NCI-H2107 treated with DMSO at 0.1 percent for 48 hours (cell line): ENCODE measurements around the gene C22orf39.

Experiments used
- DNase-seq: peaks from one replicate; lab custom pipeline; 2025; ENCODE audit not compliant: unreplicated experiment; lab: John Stamatoyannopoulos, UW

The C22orf39 gene

DNA sequence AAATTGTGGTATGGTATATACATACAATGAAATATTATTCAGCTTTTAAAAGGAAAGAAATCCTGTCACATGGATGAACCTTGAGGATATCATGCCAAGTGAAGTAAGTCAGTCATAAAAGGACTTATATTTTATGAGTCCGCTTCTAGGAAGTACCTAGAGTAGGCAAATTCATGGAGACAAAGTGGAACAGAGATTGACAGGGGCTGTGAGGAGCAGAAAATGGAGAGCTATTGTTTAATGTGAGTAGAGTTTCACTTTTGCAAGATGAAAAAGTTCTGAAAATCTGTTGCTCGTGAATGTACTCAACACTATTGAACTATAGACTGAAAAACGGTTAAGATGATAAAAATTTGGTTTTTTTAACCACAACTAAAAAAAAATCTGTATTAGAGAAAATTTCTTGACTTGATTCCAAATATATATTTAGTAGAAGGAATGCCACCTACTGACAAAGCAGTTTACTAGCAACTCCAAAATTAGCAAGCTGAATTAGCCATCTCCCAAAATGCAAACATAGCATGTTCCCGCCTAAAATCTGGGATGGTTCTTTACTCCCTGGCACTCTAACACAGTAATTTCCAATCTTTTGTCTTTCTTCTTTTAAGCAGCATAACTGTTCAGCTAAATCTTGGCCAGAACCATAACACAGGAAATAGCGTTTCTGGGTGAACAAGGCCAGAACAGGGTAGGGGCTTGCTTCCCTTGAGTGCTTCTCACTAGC is 30.0 kb upstream of the C22orf39 start:
- DNase-seq: no peak

DNA sequence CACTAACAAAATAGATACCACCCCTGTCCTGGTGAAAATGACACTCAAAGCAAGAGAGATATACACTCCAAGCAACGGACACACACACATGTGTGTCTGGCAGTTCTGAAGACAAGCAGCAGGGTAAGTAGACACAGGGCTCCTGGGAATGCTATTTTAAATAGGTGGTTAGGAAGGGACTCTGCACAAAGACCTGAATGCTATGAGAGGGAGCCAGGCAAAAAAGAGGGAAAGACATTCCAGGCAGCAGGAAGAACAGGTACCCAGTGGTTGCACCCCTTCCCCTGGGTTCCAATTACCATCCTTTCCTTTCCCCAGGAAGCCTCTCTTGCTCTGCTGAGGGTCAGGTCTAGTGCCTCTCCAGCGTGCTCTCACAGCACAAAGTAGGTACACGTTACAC is 28.5 kb upstream of the C22orf39 start:
- no peak for DNase-seq

DNA sequence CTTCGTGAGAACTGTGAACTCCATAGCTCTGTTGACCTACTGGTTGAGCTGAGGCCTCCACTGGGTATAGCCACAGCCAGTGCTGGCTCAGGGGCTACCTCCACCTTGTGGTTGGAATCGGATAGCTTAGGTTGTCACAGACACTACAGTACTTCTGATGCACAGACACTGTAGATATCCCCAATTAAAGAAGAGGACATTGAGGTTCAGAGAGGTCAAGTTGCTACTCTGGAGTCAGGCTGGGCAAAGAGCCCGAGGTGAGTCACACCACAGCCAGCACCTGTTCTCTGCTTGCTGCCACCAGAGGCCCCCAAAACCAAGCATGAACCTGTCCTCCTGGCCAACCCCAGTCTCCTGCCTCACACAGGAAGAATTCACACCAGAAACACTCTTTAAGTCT is 26.1 kb upstream of the C22orf39 start:
- DNase-seq: no peak

DNA sequence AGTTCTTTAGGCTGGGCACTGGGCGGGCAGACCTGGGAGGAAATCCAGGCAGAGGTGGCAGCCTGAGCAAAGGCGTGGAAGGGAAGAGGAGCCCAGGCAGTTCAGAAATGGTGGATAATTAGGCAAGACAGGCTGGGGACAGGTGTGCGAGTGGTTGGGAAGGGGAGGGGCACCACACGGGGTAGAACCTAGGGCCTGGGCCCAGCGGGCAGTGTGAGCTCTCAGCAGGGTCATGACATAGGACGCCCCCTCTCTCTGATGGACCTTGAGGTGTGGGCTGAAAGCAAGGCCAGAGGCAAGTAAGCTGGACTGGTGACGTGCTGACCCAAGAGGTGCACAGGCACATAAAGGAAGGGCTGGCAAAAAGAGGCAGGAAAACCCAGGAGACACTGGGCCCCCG is 24.7 kb upstream of the C22orf39 start:
- no peak for DNase-seq

DNA sequence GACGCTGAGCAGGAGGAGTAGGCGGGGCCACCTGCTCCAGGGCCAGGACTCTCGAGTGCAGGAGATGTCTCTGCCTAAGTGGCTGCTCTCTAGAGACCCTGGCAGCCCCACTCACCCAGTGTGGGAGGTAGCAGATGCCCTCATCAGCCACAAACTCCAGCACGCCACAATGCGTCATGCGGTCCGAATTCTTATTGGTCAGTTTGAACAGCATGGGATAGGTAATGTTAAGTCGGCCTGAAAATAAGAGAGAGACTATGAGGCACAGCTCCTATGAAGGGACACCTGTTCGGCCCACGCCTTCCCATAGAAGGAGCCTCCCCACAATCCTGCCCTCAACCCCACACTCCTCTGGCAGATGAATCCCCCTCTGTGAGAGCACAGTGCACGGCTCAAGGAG is 24.1 kb upstream of the C22orf39 start:
- DNase-seq: no peak

DNA sequence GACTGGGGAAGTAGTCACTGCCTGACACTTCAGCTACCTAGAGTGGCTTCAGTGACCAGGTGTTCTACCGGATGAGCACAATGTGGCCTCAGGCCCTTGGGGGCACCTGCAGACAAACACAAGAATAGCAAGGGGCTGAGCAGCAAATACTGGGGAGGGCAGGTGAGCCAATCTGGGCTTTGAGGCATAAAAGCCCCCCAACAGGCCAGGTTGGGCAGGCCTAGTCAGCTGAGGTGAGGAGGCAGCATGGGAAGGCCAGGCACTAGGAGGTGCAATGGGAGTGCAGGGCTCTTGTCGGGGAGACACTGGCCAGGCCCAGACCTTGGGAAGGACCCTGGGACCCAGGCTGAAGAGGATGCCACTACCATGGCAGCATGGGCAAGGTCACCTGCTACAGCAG is 22.5 kb upstream of the C22orf39 start:
- DNase-seq: no peak

DNA sequence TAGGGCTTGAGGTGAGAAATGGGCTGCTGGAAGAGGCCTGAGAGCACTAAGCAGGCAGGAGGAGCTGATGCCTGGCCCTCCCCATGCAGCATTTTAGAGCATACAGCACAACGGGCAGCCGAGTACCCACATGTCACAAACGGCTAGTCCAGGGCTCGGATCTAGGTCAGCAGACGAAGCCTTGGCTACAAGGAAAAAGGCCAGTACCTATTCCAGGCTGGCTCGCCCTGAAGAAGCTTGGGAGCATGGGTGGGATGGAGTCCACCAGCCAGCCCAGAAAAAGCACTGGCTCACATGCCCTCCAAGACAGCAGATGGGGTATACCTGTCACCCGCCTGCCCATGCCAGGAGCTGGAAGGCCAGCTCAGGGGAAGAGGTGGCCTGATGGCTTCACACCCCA is 21.9 kb upstream of the C22orf39 start:
- no peak for DNase-seq

DNA sequence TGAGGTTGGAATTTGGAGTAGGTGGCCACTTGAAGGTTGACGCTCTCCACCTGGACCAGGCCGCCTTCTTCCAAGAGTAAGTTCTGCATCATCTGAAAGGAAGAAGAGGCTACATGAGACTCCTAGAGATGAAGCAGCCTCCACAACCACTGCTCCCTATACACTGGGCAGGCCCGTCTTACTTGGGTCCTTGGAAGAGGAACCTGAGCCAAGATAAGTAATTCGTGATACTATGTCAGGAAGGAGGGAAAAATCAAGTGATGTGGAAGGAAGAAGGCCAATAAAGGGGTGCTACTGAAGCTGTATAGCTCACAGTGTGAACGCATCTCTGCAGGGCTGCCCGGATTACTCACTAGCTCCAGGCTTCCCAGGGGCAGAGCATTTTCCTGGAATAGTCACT is 20.4 kb upstream of the C22orf39 start:
- DNase-seq: no peak

DNA sequence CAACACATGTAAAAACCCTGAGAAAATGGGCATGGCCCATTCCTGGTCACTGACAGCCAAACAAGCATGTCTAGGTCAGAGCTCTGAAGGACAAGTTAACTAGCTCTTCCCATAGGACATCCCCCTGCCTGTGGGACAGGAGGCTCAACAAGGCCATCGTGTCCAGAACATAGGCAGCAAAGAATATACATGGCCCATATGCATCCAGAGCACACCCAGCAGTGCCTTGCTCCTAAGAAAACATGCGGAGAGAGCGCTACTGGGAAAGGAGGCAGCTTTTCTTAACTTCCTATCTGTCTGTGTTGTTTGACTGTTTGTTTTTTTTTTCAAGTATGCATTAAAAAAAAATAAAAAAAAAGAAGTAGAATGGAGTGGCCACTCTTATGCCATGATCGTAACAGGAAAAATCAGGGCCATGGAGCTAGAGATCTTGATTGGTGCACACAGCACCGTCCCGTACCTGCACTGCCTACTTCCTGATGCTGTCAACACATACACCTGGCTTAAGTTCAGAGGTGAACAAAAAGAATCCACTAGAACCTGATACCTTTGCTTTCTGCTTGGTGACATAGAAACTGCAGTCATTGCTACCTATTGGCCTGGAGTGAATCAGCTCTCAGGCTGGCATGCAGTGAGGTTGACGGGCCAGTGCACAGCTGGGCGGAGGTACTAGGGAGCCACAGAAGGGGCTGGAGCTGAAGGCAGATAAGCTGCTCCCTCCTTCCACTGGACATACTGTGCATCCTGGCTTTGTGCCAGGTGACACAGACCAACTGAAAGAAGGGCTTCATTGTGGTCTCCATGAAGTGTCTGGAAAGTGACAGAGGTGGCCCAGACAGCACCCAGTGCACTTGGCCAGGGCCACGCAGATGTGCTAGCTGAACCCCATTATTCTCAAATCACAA is 19.6 kb upstream of the C22orf39 start:
- DNase-seq: no peak

DNA sequence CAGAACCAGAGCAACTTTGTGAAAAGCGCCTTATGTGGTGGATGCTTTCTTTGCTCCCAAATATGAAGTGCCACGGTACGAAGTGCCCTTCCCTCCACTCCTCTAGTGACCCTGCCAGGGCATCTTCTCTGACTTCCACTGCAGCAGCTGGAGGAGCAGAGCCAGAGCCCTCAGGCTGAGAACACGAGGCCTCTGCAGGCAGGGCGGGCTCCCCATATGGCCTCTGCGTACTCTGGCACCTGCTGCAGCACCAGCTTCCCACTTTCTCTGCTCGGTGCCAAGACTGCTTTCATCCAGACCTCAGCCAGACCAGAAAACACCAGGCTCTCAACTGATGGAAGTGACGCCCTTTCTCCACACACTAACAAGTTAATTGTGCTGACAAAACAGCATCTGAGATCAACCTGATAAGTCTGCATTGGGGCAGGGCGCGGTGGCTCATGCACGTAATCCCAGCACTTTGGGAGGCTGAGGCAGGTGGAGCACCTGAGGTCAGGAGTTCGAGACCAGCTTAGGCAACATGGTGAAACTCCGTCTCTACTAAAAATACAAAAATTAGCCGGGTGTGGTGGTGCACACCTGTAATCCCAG is 18.7 kb upstream of the C22orf39 start:
- no peak for DNase-seq

DNA sequence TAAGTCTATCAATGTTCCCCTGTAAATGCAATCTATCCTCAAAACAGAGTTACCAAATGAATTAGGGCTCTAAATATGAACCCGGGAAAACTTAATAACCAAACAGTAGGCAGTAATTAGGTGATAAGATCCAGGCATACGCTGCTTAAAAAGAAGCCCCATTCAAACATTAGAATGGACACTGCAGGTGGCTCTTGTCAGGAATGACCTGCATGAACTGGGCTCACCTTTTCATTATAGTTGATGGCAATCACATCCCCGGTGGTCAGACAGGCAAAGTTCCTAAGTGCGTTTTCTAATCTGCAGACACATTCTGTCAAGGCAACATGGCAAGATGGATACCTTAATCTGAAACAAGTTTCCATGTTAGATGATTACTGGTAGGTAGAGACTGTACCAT is 17.5 kb upstream of the C22orf39 start:
- no peak for DNase-seq

DNA sequence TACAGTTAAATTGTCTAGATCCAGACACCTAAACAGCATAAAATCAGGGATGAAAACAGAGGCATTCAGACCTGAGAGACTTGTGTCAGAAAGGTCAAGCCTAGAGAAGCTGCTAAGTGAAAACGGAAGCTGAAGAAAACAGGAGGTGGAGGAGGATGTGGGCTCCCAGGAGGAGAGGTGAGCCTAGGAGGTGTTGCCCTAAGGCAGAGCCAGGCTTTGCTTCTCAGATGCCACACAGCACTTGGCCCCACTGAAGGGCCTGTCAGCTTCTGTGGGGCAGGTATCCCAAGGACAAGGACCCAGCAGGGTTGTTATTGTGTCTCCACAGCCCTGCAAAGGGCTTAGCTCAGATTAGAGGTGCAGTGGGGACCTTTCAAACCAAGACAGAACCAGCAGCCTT is 17.0 kb upstream of the C22orf39 start:
- DNase-seq: no peak

DNA sequence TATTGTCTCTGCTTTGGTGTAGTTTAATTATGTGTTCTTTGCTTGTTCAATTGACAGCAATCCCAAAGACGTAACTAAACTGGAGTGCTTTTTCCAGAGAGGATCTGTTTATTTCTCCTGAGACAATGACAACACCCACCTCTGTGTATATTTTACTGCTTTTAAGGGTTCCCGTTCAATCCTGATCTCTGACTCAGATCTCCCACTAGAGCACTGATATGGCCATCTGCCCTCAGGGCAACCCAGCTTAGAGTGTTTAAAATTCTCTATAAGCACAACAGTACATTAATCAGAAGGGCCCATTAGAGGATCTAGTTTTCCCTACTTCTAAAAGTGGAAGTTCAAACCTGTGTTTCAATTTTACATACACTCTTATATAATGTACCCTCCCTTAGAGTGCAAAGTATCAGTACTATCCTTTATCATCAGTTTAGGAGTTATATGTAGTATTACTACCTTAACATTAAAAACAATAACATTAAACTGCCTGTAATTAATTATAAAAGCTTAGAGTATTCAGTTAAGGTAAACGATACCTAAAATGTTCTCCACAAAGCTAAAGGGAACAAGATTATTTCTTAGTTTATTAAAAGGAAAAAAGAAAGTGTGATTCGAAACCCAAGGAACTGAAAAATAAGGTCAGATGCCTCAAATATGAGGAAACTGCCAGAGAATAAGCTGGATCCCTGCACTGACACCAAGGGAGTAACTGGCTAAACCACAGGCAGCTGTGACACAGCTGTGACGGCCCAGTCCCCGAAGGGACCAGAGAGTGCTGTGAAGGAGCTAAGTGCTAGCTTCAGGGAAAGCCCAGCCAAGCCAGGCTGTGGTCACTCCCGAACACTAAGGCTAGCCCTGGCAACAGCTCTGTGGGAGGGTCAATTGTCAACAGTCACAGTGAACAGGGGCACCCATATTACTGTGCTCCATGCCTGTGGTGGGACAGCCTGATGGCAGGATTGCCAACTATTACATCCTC is 16.3 kb upstream of the C22orf39 start:
- no peak for DNase-seq

DNA sequence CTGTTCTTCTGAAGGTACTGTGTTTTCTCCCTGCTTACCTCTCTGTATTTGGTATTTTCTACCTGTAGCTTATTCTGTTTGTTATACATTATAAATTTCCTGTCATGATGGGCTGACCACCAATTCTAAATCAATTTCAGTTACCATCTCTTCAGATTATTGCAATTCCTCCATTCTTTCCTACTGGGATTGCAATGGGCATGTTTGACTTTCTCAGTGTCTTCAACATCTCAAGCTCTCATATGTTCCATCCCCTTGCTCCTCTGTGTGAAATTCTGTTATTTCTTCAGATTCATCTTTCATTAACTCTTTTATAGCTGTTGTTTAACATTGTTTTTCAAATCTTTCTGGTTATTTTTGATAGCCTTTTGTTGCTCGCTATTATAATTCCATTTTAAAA is 15.5 kb upstream of the C22orf39 start:
- DNase-seq: no peak

DNA sequence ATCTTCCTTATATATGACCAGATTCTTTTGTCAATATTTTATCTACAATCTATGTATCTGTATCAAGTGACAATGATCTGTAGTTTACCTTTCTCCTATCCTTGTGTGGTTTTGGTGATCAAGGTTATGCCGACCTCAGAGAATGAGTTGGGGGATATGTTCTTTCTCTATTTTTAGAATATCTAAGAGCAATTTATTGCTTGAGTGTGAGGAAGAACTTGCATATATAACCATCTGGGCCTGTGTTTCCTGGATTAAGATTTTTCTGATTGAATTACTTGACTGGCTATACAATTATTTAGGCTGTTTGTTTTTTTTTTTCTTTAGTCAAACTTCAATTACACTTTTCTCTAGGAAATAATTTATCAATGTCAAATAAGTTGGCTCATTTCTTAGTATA is 14.0 kb upstream of the C22orf39 start:
- no peak for DNase-seq

DNA sequence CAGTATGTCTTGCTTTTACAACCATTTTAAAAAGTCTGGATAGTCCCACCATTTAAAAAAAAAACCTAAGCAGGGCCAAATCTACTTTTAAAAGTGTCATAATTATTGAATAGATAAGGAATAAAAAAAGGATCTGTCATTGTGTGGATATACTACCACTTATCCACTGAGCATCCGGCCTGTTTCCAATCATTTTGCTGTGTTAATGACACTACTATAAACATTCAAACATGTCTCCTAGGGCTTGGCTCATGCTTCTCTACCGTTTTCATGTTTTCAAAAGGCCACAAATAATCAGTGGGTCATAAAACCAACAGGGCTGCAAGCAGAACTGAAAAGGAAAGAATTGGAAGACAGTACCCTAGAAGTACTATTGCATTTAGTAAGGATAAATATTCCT is 12.5 kb upstream of the C22orf39 start:
- DNase-seq: no peak

DNA sequence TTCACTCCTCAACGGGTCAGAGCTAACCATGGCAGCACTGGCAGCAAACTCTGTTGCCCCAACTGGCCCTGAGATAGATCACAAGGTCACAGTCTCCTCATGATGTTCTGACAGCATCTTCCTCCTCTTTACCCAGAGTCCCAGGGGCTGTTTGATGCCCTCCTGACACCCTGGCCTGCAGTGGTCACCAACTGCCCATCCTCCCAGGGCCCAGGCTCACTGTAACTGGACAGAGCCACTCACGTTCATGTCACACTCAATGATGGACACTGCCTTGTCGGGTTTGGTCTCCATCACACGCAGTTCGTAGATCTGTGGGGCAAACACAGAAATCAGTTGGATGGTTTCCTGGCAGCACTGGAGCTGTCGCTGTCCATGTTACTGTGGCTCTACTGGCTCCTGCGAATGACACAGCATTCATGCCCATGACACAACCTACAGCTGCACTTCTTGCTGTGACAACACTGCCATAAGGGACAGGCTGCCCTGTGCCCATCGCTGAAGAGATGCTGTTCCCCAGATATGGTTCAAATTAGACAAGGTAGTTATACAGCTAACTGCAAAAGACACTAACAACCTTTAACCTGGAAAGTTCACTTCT is 10.4 kb upstream of the C22orf39 start:
- DNase-seq: no peak

DNA sequence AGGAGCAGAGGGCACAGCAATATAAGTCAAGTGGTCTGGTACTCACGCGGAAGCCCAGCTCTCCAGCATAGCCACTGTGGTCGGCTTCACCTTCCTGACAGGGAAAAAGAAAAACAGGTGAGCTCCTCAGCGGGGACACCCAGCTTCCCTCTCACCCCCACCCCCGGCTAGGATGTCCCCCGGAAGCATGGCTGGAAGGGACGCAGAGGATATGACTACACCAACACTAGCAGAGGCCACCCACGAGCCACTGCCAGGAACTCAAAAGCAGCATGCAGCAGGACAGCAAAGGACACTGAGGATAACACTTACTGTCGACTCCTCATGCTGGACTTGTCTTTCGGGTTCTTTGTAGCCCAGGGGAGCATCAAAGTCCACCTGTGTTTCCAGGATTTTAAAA is 9.0 kb upstream of the C22orf39 start:
- no peak for DNase-seq

DNA sequence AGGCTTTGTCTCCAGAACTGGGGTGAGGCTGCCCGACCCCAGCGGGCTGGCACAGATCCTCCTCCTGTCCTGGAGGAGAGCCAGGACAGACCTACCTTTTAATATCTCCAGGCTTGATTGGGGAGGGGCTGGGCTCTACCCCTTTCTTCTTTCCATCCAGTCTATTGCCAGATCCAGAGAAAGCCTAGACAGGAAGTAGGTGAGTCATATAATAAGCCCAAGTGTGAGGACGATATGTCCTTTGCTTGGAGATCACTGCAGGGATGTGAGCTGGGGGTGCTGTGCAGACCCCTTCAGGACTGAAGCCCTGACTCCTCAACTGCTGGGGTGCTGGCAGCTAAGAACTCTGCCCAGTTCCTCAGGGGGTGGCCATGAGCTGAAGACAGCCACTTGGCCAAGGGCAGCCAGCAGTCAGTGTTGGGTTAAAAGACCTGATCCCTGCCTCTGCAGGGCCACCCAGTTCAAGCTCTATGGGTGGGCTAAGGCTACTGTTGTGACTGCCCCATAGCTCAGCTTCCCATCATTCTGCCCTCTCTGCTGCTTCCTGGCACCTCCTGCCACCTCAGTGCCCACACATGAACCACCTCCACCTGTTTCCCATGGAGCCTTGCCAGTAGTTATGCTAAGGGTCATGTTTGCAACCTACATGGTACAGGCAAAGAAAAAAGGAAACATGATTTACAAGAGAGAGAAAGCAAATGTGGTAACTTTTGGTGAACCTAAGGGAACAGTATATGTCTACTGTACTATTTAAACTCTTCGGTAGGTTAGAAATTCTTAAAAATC is 8.3 kb upstream of the C22orf39 start:
- DNase-seq: no peak

DNA sequence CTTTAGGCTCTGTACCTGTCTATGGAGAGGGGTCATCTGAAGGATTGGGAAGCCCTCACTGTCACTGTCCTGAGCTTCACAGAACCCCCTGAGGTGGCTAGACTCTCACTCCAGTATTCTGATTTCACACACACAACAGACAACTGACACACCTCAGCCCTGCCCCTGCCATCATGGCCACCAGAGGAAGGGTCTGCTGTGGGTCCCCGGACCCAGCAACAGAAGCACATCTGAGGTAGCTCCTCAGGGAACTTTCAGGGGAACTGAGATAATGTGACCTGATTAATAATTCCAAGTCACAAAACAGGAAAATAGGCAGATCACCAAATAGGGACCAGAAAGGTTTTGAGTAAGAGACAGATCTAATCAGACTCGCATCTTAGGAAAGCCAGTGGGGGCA is 7.5 kb upstream of the C22orf39 start:
- DNase-seq: no peak
